Panc1 (cell line): Measurements from ENCODE around the gene RBFOX1. TPM values are rescaled to one million over a fixed set of nuclear protein-coding genes. Genes with fewer than 3 reads are reported as not detected.

Experiments
- ATAC-seq: fragments of 200-7000 bp; cut with Tn5 transposase; 2 replicates; pipeline ENCODE4 v1.9.1; 2020; ENCODE audit warnings: mild to moderate bottlenecking, moderate library complexity
- BruUV-seq: library from RNA; stranded (reverse); fragments of 400-500 nt; replicated peaks from 2 replicates; lab custom pipeline; 2021; lab: Mats Ljungman, UMichigan
- CTCF ChIA-PET: fragments of 300-600 bp; sonication (Branson Sonifier 250); formaldehyde crosslinking; loops from one replicate; lab custom pipeline; 2022; ENCODE audit warnings: antibody characterized with exemption; lab: Charles Lee
- POLR2A ChIA-PET: fragments of 300-600 bp; sonication (Branson Sonifier 250); formaldehyde crosslinking; loops from one replicate; lab custom pipeline; 2022; ENCODE audit warnings: antibody characterized with exemption; lab: Charles Lee
- DNase-seq: peaks from one replicate; pipeline ENCODE4 v3.0.0-alpha.2; 2010; ENCODE audit warnings: low read depth, low spot score
- H3K27ac ChIP-seq: 2 replicates; pipeline ENCODE4 v1.5.1; 2011; ENCODE audit warnings: mild to moderate bottlenecking, low read length, inconsistent platforms
- H3K27me3 ChIP-seq: fragments of 200-500 bp; sonication (Bioruptor generic); 2 replicates; pipeline ENCODE4 v1.6.0; 2014; ENCODE audit warnings: low read length, inconsistent platforms; ENCODE audit not compliant: control insufficient read depth, insufficient read depth
- H3K36me3 ChIP-seq: fragments of 200-500 bp; sonication (Bioruptor generic); 2 replicates; pipeline ENCODE4 v1.5.1; 2014; ENCODE audit warnings: inconsistent platforms, mild to moderate bottlenecking, low read length, moderate library complexity; ENCODE audit not compliant: control insufficient read depth, insufficient read depth
- H3K4me1 ChIP-seq: 2 replicates; pipeline ENCODE4 v1.5.1; 2011; ENCODE audit warnings: inconsistent platforms, mild to moderate bottlenecking, low read length, moderate library complexity; ENCODE audit not compliant: control insufficient read depth, insufficient read depth
- H3K4me3 ChIP-seq, 2 experiments: 2 replicates each; pipeline ENCODE4 v1.5.1; 2011 to 2012; ENCODE audit warnings: low read depth in 2 of 2, low read length in 2 of 2, mild to moderate bottlenecking in 2 of 2, inconsistent platforms in 1 of 2, moderate library complexity in 1 of 2
- H3K9me3 ChIP-seq: fragments of 200-500 bp; sonication (Bioruptor generic); 2 replicates; pipeline ENCODE4 v1.5.1; 2014; ENCODE audit warnings: low read depth, mild to moderate bottlenecking, inconsistent platforms, low read length, moderate library complexity; ENCODE audit not compliant: control insufficient read depth, insufficient read depth
- POLR2AphosphoS5 ChIP-seq: IDR thresholded peaks from 2 replicates; pipeline ENCODE4 v1.6.1; 2012; ENCODE audit warnings: mild to moderate bottlenecking, low read depth, low read length, moderate library complexity
- SIN3A ChIP-seq: IDR thresholded peaks from 2 replicates; pipeline ENCODE4 v1.6.1; 2012; ENCODE audit warnings: low read depth, mild to moderate bottlenecking, low read length, moderate library complexity, borderline replicate concordance; ENCODE audit not compliant: insufficient read depth
- TCF7L2 ChIP-seq: IDR thresholded peaks from 2 replicates; pipeline ENCODE4 v1.6.1; 2011; ENCODE audit warnings: mild to moderate bottlenecking, low read depth, low read length, inconsistent platforms
- in situ Hi-C: cut with HindIII; loops from 2 replicates; pipeline ENCODE4 v1.10.0; 2016; ENCODE audit warnings: low sequenced_read_pairs, low pct_unique_long_range_greater_than_20kb
- intact Hi-C: fragments of 100-400 bp; cut with micrococcal nuclease; formaldehyde crosslinking; loops from one replicate; pipeline ENCODE4 v1.10.0; 2022; ENCODE audit not compliant: unreplicated experiment
- total RNA-seq: library from RNA; stranded (reverse); gene quantifications from one replicate; pipeline ENCODE4 v1.2.1, GENCODE V29; 2021; ENCODE audit not compliant: unreplicated experiment
- TF ChIP-seq, protein P1 (sequence below), 2 experiments: IDR thresholded peaks; 2 replicates each; pipeline ENCODE4 v1.6.1; 2011 to 2012; ENCODE audit warnings: low read depth in 2 of 2, control low read depth in 1 of 2, low read length in 1 of 2, mild to moderate bottlenecking in 1 of 2, moderate library complexity in 1 of 2; ENCODE audit not compliant: insufficient read depth in 1 of 2
- TF ChIP-seq, protein P2 (sequence below): fragments of 450-650 bp; IDR thresholded peaks from 2 replicates; pipeline ENCODE4 v1.5.1; 2017; ENCODE audit warnings: mild to moderate bottlenecking

RBFOX1 gene
- total RNA-seq, 1 experiment from 2014 or later = not detected

DNA sequence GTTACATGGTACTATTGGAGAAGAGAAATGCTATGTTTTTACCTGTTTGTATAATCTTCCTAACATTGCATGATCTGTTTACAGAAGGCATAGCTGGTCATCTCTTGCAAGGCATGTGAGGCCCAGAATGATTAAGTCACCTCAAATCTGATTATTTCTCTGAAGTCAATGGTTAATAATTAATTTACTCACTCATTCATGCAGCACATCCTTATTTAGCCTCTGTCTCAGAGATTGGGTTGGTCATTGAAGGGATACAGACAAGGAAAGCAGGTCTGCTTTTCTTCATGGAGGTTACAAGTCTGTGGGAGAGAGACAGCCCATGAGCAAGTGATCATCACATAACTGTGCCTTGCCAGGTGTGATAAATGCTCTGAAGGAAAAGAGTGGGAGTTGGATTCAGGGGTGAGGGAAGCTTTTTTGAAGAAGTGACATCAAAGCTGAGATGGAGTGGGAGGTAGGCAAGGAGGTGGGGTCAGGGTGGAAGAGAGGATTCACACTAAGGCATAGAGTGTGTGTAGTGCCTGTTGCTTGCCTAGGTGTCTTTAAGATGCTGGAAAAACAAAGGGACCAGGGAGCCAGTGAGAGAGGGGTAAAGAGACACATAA, 16.3 kb upstream of the RBFOX1 start:
- TF ChIP-seq TCF7L2 = no peak
- TF ChIP-seq, protein P1, sequence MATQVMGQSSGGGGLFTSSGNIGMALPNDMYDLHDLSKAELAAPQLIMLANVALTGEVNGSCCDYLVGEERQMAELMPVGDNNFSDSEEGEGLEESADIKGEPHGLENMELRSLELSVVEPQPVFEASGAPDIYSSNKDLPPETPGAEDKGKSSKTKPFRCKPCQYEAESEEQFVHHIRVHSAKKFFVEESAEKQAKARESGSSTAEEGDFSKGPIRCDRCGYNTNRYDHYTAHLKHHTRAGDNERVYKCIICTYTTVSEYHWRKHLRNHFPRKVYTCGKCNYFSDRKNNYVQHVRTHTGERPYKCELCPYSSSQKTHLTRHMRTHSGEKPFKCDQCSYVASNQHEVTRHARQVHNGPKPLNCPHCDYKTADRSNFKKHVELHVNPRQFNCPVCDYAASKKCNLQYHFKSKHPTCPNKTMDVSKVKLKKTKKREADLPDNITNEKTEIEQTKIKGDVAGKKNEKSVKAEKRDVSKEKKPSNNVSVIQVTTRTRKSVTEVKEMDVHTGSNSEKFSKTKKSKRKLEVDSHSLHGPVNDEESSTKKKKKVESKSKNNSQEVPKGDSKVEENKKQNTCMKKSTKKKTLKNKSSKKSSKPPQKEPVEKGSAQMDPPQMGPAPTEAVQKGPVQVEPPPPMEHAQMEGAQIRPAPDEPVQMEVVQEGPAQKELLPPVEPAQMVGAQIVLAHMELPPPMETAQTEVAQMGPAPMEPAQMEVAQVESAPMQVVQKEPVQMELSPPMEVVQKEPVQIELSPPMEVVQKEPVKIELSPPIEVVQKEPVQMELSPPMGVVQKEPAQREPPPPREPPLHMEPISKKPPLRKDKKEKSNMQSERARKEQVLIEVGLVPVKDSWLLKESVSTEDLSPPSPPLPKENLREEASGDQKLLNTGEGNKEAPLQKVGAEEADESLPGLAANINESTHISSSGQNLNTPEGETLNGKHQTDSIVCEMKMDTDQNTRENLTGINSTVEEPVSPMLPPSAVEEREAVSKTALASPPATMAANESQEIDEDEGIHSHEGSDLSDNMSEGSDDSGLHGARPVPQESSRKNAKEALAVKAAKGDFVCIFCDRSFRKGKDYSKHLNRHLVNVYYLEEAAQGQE (IDR thresholded peaks at IDR 0.05; ENCODE audit: insufficient read depth in 1 of 2, low read depth in 2 of 2, low read length in 1 of 2) = no peak
- TF ChIP-seq SIN3A = no peak
- TF ChIP-seq POLR2AphosphoS5 = no peak
- TF ChIP-seq, protein P2, sequence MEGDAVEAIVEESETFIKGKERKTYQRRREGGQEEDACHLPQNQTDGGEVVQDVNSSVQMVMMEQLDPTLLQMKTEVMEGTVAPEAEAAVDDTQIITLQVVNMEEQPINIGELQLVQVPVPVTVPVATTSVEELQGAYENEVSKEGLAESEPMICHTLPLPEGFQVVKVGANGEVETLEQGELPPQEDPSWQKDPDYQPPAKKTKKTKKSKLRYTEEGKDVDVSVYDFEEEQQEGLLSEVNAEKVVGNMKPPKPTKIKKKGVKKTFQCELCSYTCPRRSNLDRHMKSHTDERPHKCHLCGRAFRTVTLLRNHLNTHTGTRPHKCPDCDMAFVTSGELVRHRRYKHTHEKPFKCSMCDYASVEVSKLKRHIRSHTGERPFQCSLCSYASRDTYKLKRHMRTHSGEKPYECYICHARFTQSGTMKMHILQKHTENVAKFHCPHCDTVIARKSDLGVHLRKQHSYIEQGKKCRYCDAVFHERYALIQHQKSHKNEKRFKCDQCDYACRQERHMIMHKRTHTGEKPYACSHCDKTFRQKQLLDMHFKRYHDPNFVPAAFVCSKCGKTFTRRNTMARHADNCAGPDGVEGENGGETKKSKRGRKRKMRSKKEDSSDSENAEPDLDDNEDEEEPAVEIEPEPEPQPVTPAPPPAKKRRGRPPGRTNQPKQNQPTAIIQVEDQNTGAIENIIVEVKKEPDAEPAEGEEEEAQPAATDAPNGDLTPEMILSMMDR = no peak
- no peak overlapping the region for H3K27ac ChIP-seq
- intact Hi-C loops = no loop called here
- no peaks in the 10 kb centered on the region for H3K4me1 ChIP-seq
- no peak for DNase-seq
- ATAC-seq = no peak
- no peaks in the 10 kb centered on the region for H3K27me3 ChIP-seq
- H3K4me3 ChIP-seq = no peak overlapping the region
- POLR2A ChIA-PET = no interaction called here
- CTCF ChIA-PET = no interaction called here
- H3K36me3 ChIP-seq = no peaks in the 10 kb centered on the region
- in situ Hi-C loops = no loop called here
- BruUV-seq = no TSS peak
- H3K9me3 ChIP-seq = no peaks in the 10 kb centered on the region

DNA sequence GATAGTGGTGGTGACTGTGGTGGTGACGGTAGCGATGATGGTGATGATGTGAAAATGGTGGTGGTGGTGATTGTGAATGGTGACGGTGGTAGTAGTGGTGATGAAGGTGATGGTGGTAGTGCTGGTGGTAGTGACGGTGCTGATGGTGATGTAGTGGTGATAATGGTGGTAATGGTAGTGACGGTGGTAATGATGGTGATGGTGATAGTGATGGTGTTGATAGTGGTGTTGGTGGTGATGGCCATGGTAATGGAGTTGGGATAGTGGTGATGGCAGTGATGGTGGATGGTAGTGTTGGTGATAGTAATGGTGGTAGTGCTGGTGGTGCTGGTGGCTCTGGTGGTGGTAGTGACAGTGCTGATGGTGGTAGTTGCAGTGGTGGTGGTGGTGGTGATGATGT, 14.7 kb upstream of the RBFOX1 start:
- Histone ChIP-seq H3K4me3 (no peak overlapping the region), H3K4me1 (no peaks in the 10 kb centered on the region), H3K27ac (no peak overlapping the region), H3K36me3 (no peaks in the 10 kb centered on the region), H3K27me3 (no peaks in the 10 kb centered on the region), H3K9me3 (no peaks in the 10 kb centered on the region)
- BruUV-seq = no TSS peak
- in situ Hi-C loops = no loop called here
- DNase-seq (no peak), ATAC-seq (no peak)
- POLR2A ChIA-PET = no interaction called here
- TF ChIP-seq, protein P1 (IDR thresholded peaks at IDR 0.05; ENCODE audit: insufficient read depth in 1 of 2, low read depth in 2 of 2, low read length in 1 of 2) = no peak
- TF ChIP-seq, protein P2 = no peak
- TF ChIP-seq SIN3A = no peak
- TF ChIP-seq POLR2AphosphoS5 = no peak
- no peak for TF ChIP-seq TCF7L2
- intact Hi-C loops = no loop called here
- CTCF ChIA-PET = no interaction called here
